NOMO-1 (cell line): ENCODE results near the gene PODN.

ENCODE experiments used
- DNase-seq, 2 experiments: peaks; one replicate each; lab custom pipeline; 2025; ENCODE audit not compliant: unreplicated experiment in 2 of 2; lab: John Stamatoyannopoulos, UW

Gene PODN

DNA sequence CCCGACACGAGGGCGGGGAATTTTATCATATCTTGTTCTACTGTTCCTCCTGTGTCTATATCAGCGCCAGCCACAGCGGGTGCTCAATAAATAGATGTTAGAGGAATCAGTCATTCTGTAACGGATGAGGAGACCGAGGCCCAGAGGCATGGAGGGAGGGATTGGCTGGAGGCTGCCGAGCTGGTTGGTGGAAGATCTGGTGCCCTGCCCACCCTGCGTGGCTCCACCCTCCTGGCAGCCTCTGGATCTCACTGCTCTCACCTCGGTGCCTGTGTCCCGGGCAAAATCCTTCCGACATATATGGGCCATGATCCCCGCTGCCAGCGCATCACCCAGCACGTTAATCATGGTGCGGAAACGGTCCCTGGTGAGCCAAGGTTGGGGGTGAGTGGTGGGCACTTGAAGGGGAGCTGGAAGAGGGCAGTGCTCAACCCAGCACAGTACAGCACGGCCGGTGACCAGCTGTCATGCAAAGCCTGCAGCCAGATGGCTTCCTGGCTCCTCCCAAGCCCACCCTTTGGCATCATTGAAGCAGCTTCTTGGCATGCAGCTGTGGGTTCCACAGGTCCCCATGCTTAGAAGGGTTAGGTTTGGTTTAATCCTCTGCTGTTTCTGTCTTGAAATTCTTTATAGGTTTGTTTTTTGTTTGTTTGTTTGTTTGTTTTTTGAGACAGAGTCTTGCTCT is 26.7 kb downstream of the PODN start:
- no peak for DNase-seq

DNA sequence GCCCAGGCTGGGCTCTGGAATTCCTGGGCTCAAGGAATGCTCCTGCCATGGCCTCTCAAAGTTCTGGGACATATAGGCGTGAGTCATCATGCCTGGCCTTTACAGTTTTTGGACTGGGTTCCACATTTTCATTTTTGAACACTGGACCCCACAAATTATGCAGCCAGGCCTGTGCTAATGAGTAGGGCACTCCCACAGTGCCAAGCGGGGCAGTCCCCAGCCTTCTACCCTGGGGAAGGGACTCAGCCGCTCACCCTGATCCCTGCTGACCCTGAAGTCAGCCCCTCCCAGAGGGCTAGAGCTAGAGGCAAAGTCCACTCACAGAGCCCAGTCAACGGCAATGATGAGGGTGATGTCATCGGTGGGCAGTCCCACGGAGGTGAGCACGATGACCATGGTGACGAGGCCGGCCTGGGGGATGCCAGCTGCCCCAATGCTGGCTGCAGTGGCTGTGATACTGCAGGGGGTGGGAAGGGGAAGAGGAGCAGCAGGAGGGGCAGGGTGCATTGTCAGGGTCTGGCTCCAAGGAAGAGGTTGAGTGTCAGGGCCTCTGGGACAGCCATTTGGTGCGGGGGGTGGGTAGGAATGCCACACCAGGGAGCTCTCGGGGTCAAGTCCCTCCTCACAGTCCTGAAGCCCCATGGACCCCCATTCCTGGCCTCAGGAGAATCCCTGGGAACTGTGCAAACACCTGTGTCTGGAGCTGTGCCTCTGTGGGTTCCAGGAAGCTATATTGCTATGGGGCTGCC is 27.6 kb downstream of the PODN start:
- no peak for DNase-seq

DNA sequence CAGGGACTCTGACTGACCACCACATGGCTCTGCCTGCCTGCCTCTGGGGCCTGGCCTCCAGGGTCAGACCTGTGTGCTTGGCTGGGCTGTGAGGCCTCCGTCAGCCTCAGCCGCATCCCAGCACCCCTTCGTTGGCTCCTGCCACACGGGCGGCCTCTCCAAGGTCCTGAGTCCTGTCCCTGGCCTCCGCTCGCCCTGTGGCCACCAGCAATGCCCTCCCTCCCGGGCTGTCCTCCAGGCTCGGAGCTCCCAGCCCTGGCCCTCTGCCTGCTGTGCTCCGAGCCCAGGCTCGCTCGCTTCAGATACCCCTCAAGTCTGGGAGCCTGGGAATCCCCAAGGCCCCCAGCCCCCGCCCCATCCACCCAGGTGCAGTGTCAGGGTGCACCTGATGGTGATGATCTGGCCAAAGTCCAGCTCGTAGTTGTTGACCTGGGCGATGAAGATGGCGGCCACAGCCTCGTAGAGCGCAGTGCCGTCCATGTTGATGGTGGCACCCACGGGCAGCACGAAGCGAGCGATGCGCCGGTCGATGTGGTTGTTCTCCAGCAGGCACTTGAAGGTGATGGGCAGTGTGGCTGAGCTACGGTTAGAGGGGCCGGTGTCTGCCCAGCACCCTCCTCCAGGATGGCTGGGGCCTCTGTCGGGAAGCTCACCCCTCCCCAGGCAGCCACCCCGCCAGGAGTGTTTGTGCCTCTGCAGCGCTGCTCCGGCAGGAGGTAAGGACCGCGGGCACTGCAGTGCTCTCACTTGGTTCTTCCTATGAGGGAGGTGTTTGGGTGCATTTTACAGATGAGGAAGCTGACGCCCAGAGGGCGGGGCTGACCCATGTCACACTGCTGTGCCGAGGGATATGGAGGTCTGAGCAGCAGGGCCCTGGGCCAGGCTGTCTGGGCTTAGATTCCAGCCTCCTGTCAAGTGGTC is 28.5 kb downstream of the PODN start:
- no peak for DNase-seq

DNA sequence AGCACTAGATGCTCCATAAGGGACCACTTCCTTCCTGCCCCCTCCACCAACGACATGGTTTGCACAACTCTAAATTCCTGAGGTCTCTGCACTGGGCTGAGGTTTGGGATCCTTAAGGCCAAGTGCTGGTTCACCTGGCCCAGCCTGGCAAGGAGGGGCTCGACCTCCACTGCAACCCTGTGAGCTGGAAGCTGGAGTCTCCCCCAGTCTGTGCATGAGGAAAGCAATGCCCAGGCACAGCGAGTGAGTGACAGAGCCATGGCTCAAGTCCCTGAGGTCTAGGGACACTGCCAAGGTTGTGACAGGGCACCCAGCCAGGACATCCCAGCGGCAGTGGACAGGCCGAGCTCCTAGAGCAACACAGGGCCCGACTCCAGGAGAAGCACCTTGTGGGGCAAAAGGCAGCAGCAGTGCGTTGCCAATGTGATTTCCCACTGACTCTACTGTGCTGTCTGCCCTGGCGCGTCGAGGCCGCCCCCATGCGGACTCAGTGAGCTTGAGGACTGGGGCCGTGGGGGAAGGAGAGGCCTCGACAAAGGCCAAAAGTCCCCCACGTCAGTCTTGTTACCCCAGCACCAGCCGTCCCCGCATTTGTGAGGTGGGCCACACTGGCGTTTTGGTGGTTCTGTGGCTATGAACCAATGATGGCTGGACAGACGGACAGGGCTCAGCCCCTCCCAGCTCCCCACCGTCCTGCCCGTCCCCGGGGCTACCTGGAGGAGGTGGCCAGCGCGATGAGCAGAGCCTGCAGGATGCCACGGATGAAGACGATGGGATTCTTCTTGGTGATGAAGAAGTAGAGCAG is 30.0 kb downstream of the PODN start:
- DNase-seq = no peak

DNA sequence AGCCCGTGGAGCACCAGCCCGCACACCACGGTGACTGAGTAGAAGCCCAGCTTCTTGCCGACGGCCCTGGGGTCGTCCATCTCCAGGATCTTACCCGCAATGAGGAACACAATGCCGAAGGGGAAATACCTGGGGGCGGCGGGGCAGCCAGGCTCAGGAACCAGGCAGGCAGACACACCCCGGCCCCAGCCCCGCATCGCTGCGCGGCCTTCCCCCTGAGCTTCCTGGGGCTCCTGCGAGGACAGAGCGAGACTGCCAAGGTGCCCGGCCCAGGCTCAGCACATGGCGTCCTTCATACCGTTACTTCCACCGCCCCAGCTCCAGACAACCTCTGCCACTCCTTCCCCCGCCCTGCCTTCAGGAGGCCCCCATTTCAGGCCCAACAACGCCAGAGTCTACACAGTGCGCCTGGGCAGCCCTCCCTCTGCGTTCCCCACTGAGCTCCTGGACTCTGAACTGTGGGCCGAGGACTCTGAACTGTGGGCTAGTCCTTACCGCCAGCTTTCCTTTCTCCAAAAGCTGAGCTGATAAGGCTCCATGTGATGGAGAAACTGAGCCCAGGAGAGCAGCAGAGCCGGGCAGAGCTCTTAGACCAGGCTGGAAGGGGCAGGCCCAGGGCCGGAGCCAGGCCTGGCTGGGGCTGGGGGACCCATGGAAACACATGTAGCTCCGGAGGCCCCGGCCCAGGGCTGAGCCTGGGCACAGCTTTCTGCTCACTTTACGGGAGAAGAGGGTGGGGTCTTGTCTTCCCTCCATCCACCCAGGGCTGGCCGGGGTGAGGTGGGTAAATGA is 30.8 kb downstream of the PODN start:
- DNase-seq = no peak

DNA sequence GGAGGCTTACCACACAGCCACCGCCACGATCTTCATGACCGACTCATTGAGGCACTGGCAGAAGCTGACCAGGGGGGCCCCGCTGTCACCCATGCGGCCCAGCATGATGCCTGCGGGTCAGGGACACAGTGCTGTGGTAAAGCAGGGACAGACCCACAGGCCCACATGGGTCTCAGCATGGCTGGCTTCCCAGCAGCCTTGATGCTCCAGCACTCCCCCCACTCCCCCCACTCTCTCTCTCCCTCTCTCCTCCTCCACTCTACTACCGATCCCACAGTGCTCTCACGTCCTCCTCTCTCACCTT is 31.4 kb downstream of the PODN start:
- no peak for DNase-seq

GRCh38 chr1:53093778-53094532 is 31.9 kb downstream of the PODN start:
- DNase-seq = no peak

DNA sequence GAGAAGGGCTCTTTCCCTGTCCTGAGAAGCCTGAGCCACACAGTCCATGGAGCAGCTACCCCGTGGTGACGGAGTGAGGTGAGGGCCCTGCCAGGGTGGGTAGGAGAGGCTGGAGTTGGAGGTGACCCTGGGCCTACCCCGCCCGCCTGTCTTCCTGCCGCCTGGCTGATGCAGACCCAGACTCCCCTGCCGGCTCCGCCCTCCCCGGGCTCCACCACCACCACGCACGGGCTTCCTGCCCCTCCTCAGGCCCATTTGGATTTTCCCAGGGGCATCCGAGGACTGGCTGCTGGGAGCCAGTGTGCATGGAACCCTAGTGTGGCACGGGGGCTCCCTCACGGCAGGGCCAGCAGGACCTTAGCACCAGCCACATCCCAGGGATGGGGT is 32.5 kb downstream of the PODN start:
- DNase-seq = no peak

- no peak for DNase-seq
Observed at GRCh38 chr1:53104289-53104913, 42.4 kb downstream of the PODN start.

DNA sequence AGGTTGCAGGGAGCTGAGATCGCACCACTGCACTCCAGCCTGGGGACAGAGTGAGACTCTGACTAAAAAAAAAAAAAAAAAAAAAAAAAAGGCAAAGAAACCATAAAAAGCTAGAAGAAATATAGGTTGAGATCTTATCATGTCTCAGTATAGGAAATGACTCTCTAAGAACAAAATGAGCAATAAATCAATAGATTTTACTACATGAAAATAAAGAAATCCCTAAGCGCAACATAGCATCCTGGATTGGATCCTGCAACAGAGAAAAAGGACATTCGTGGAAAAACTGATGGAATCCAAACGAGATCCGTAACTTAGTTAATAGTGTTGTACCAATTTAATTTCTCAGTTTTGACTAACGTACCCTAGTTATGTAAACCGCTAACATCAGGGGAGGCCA is 45.1 kb downstream of the PODN start:
- no peak for DNase-seq

DNA sequence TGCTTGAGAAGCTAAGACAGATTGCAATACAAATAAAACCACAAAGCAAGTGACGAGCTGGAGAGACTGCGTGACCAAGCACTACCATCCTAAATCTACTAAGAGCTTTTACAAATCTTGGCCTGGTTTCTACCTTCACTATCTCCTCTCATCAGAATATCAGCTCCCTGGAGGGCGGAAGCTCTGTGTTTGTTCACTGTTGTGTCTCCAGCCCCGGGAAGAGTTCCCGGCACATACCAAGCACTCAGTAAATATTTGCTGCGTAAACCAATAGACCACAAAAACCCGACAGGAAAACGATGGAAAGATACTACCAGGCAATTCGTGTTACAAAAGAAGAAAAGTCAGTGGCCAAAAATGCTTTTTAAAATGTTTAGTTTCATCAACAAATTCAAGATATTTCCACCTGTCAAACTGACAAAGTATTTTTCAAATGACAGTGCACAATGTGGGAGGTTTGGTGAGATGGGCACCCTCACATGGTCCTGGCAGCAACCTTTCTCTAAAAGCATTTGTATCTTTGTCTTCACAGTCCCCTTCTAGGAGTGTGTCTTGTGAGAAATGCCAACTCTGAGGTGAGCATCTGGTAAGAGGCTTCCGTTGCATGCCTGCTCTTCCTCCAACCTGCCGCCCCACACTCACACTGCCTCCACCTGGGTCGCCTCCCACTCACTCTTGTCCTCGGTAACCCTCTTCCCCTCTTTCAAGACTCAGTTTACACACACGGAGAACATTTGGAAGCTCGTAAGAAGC is 45.7 kb downstream of the PODN start:
- no peak for DNase-seq

- DNase-seq = peak in 1 of 2 experiments; percentile 28
Observed at GRCh38 chr1:53108646-53109580, 46.9 kb downstream of the PODN start.

- DNase-seq = peak; percentile 53 to 85
Observed at GRCh38 chr1:53110370-53111072, 48.5 kb downstream of the PODN start.

DNA sequence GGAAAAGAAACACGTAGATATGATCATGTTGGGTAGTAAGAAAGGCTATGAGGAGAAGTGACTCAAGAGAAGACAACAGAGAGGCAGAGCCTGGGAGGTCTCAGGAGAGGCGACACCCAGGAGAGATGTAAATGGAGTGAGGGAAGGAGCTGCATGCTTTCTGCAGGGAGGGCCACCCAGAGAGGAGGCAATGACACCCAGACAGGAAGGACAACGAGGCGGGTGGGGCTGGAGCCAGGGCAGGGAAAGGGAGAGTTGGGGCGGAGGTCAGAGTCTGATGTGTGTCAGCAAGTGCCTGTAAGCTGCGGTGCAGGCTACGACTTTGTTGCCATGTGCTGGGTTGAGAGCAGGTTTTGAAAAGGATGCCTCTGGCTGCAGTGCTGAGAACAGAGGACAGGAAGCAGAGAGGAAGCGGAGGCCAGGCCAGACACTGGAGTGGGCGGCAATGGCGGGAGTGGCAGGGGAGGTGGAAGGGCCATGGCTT is 49.1 kb downstream of the PODN start:
- no peak for DNase-seq

DNA sequence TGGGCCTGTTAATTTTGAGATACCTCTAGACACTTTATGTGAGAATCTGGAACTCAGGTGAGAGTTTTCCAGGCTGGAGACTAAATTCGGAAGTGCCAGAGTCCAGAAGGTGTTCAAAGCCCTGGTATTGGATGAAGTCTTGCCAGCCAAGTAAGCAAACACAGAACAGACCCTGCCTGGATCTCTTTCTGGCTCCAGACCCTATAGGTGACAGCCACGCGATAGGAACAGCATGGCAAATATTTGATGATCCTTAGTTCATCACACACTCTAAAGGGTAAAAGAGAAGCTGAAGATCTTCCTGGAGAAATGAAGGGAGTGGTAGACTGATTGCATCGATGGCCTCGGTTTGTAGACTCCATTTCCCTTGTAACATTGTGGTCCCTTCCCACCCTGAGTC is 49.7 kb downstream of the PODN start:
- no peak for DNase-seq

GRCh38 chr1:53112271-53112774 is 50.3 kb downstream of the PODN start:
- DNase-seq = no peak
